H9 (cell line): ENCODE data around the gene COL5A2. TPM values are rescaled to one million over a fixed set of nuclear protein-coding genes. Genes with fewer than 3 reads are reported as not detected.

Experiments
- DNase-seq: peaks from one replicate; pipeline ENCODE4 v3.0.0-alpha.2; 2017
- H2AFZ ChIP-seq: one replicate; pipeline ENCODE4 v1.6.1; 2013; ENCODE audit warnings: mild to moderate bottlenecking, low read length, control low read depth, moderate library complexity
- H2AK5ac ChIP-seq: 2 replicates; pipeline ENCODE4 v1.6.1; 2013; ENCODE audit warnings: low read length, control low read depth, mixed read lengths; ENCODE audit not compliant: insufficient read length
- H2BK120ac ChIP-seq: one replicate; pipeline ENCODE4 v1.6.1; 2013; ENCODE audit warnings: low read depth, mild to moderate bottlenecking, low read length, control low read depth, inconsistent platforms; ENCODE audit not compliant: poor library complexity, severe bottlenecking
- H2BK12ac ChIP-seq: 2 replicates; pipeline ENCODE4 v1.6.1; 2013; ENCODE audit warnings: low read length, control low read depth, mixed read lengths, low read depth; ENCODE audit not compliant: insufficient read length
- H2BK15ac ChIP-seq: 2 replicates; pipeline ENCODE4 v1.6.1; 2013; ENCODE audit warnings: low read depth, low read length, control low read depth
- H2BK20ac ChIP-seq: one replicate; pipeline ENCODE4 v1.6.1; 2013; ENCODE audit warnings: low read depth, mild to moderate bottlenecking, low read length, control low read depth, inconsistent platforms; ENCODE audit not compliant: poor library complexity, severe bottlenecking
- H2BK5ac ChIP-seq: 2 replicates; pipeline ENCODE4 v1.6.1; 2013; ENCODE audit warnings: low read length, control low read depth, mixed read lengths; ENCODE audit not compliant: insufficient read length
- H3K14ac ChIP-seq: 2 replicates; pipeline ENCODE4 v1.6.1; 2013; ENCODE audit warnings: low read length, control low read depth; ENCODE audit not compliant: insufficient read depth
- H3K18ac ChIP-seq: 2 replicates; pipeline ENCODE4 v1.6.1; 2013; ENCODE audit warnings: low read depth, mild to moderate bottlenecking, mixed read lengths, low read length, control low read depth; ENCODE audit not compliant: insufficient read length
- H3K23ac ChIP-seq: 2 replicates; pipeline ENCODE4 v1.6.1; 2013; ENCODE audit warnings: low read length, control low read depth, mixed read lengths, low read depth; ENCODE audit not compliant: insufficient read length
- H3K23me2 ChIP-seq: 2 replicates; pipeline ENCODE4 v1.6.1; 2013; ENCODE audit warnings: low read depth, mild to moderate bottlenecking, mixed read lengths, low read length, control low read depth; ENCODE audit not compliant: insufficient read length, poor library complexity, severe bottlenecking
- H3K27ac ChIP-seq: 2 replicates; pipeline ENCODE4 v1.5.1; 2013; ENCODE audit warnings: low read length, control low read depth, mixed read lengths, low read depth; ENCODE audit not compliant: insufficient read length
- H3K27me3 ChIP-seq: 2 replicates; pipeline ENCODE4 v1.6.1; 2013; ENCODE audit warnings: low read length, control low read depth, inconsistent platforms; ENCODE audit not compliant: insufficient read depth
- H3K4ac ChIP-seq: 2 replicates; pipeline ENCODE4 v1.6.1; 2013; ENCODE audit warnings: low read depth, mild to moderate bottlenecking, control low read depth, inconsistent platforms, low read length, moderate library complexity
- H3K4me1 ChIP-seq: 2 replicates; pipeline ENCODE4 v1.6.1; 2013; ENCODE audit warnings: low read length, control low read depth, inconsistent platforms; ENCODE audit not compliant: insufficient read depth
- H3K4me2 ChIP-seq: 2 replicates; pipeline ENCODE4 v1.6.1; 2013; ENCODE audit warnings: low read length, control low read depth, mixed read lengths; ENCODE audit not compliant: insufficient read length, insufficient read depth
- H3K56ac ChIP-seq: 2 replicates; pipeline ENCODE4 v1.6.1; 2013; ENCODE audit warnings: low read depth, mild to moderate bottlenecking, mixed read lengths, low read length, control low read depth; ENCODE audit not compliant: insufficient read length
- H3K79me1 ChIP-seq: 2 replicates; pipeline ENCODE4 v1.6.1; 2013; ENCODE audit warnings: low read depth, mild to moderate bottlenecking, moderate library complexity, low read length, control low read depth, inconsistent platforms; ENCODE audit not compliant: insufficient read depth, poor library complexity, severe bottlenecking
- H3K79me2 ChIP-seq: 2 replicates; pipeline ENCODE4 v1.6.1; 2013; ENCODE audit warnings: low read length, control low read depth, inconsistent platforms; ENCODE audit not compliant: insufficient read depth
- H3K9ac ChIP-seq: 2 replicates; pipeline ENCODE4 v1.6.1; 2013; ENCODE audit warnings: low read length, control low read depth, mixed read lengths; ENCODE audit not compliant: insufficient read length; ENCODE audit errors: extremely low read depth
- H3K9me3 ChIP-seq: one replicate; pipeline ENCODE4 v1.6.1; 2013; ENCODE audit warnings: low read depth, low read length, inconsistent platforms; ENCODE audit not compliant: control insufficient read depth
- H3T11ph ChIP-seq: one replicate; pipeline ENCODE4 v1.6.1; 2013; ENCODE audit warnings: mild to moderate bottlenecking, low read length, control low read depth, inconsistent platforms
- H4K20me1 ChIP-seq: one replicate; pipeline ENCODE4 v1.6.1; 2013; ENCODE audit not compliant: control insufficient read depth, insufficient read length, insufficient read depth
- H4K5ac ChIP-seq: 2 replicates; pipeline ENCODE4 v1.6.1; 2013; ENCODE audit warnings: low read depth, mild to moderate bottlenecking, mixed read lengths, low read length, control low read depth; ENCODE audit not compliant: insufficient read length
- H4K8ac ChIP-seq: replicated peaks from 2 replicates; pipeline ENCODE4 v1.6.1; 2013; ENCODE audit warnings: low read length, control low read depth, mixed read lengths, low read depth; ENCODE audit not compliant: insufficient read length
- H4K91ac ChIP-seq: 2 replicates; pipeline ENCODE4 v1.6.1; 2013; ENCODE audit warnings: low read depth, mild to moderate bottlenecking, moderate library complexity, mixed read lengths, low read length, control low read depth; ENCODE audit not compliant: insufficient read length
- H3K27ac Mint-ChIP-seq, 3 experiments: 2 replicates in 2 of 3; 3 replicates in 1 of 3; pipeline ENCODE4 v1.8.0; 2020 to 2021; ENCODE audit warnings: mixed read lengths in 3 of 3, mild to moderate bottlenecking in 1 of 3, moderate library complexity in 1 of 3
- H3K27me3 Mint-ChIP-seq: 2 replicates; pipeline ENCODE4 v1.8.0; 2021; ENCODE audit warnings: low read depth, mild to moderate bottlenecking, moderate library complexity, mixed read lengths
- H3K36me3 Mint-ChIP-seq, 3 experiments: 2 replicates in 2 of 3; 3 replicates in 1 of 3; pipeline ENCODE4 v1.8.0; 2020 to 2021; ENCODE audit warnings: low read depth in 3 of 3, mixed read lengths in 3 of 3; ENCODE audit not compliant: insufficient read depth in 1 of 3
- H3K4me1 Mint-ChIP-seq, 2 experiments: 2 replicates each; pipeline ENCODE4 v1.8.0; 2020; ENCODE audit warnings: mixed read lengths in 2 of 2
- H3K4me3 Mint-ChIP-seq, 2 experiments: 2 replicates in 1 of 2; 3 replicates in 1 of 2; pipeline ENCODE4 v1.8.0; 2020 to 2021; ENCODE audit warnings: mild to moderate bottlenecking in 2 of 2, mixed read lengths in 2 of 2, moderate library complexity in 1 of 2
- H3K9me3 Mint-ChIP-seq, 2 experiments: 2 replicates in 1 of 2; 3 replicates in 1 of 2; pipeline ENCODE4 v1.8.0; 2020; ENCODE audit warnings: mild to moderate bottlenecking in 2 of 2, mixed read lengths in 2 of 2, moderate library complexity in 1 of 2
- CTCF ChIP-seq: fragments of 200-600 bp; sonication (generic); conservative IDR thresholded peaks from 3 replicates; pipeline ENCODE4 v1.8.0; 2021; ENCODE audit warnings: antibody characterized with exemption, mild to moderate bottlenecking
- WGBS: extraction: QIAGEN DNeasy Blood & Tissue Kit; methylation state at CpG from one replicate; pipeline ENCODE4 v1.1.7; 2013; ENCODE audit warnings: missing lambda C conversion rate, low lambda C conversion rate, mixed read lengths; ENCODE audit not compliant: insufficient read length; ENCODE audit errors: extremely low coverage; 5-methylcytosine and 5-hydroxymethylcytosine counted together
- total RNA-seq: library from RNA; stranded (reverse); gene quantifications from 2 replicates; pipeline ENCODE4 v1.2.1, GENCODE V29; 2021

Gene COL5A2
- total RNA-seq, 1 experiment from 2014 or later = 10.5 TPM

DNA sequence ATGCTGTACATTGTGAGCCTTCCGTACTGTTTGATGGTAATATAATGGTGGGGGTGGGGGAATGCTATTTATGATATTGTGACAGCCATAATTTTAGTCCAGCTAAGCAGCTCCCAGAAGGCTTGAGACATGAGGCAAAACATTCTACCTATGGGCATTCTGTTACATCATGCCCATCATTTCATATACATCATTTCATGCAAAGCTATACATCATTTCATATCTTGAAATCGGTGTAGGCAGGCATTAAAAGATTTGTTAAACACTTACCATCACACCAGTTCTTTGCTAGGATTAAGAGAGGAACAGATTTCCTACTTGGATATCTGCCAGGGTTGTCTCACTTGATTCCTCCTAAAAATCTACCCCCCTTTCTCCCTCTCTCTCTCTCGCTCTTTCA is 84.5 kb downstream of the COL5A2 start:
- no peak overlapping the region for H2BK15ac ChIP-seq
- H4K20me1 ChIP-seq = no peaks in the 10 kb centered on the region
- H3K27ac Mint-ChIP-seq = no peak overlapping the region; a peak in 1 of 7 replicates
- H3K4ac ChIP-seq = no peak overlapping the region
- no peak overlapping the region for H3T11ph ChIP-seq
- no peak overlapping the region for H3K14ac ChIP-seq
- H3K23ac ChIP-seq = no peak overlapping the region
- no peak overlapping the region for H2AFZ ChIP-seq
- DNase-seq = no peak
- no peak overlapping the region for H4K5ac ChIP-seq
- H3K36me3 Mint-ChIP-seq = no peaks in the 10 kb centered on the region
- H2BK120ac ChIP-seq = no peak overlapping the region
- no peak overlapping the region for H3K9ac ChIP-seq
- no peaks in the 10 kb centered on the region for H3K27me3 Mint-ChIP-seq
- no peaks in the 10 kb centered on the region for H3K23me2 ChIP-seq
- H3K4me3 Mint-ChIP-seq = no peak overlapping the region
- H3K9me3 ChIP-seq = no peaks in the 10 kb centered on the region
- H3K27ac ChIP-seq = no peak overlapping the region
- no peak overlapping the region for H3K18ac ChIP-seq
- H3K4me2 ChIP-seq = no peak overlapping the region
- H2BK5ac ChIP-seq = no peak overlapping the region
- H3K27me3 ChIP-seq = no peaks in the 10 kb centered on the region
- no peak overlapping the region for H3K56ac ChIP-seq
- H4K91ac ChIP-seq = no peak overlapping the region
- no peak overlapping the region for H2AK5ac ChIP-seq
- H3K9me3 Mint-ChIP-seq = no peaks in the 10 kb centered on the region
- no peak overlapping the region for H4K8ac ChIP-seq
- H3K4me1 ChIP-seq = no peaks in the 10 kb centered on the region
- no peaks in the 10 kb centered on the region for H3K79me2 ChIP-seq
- 100% methylated on average over 1 of the region's 3 CpGs for WGBS
- TF ChIP-seq CTCF = no peak
- no peaks in the 10 kb centered on the region for H3K4me1 Mint-ChIP-seq
- H2BK20ac ChIP-seq = no peak overlapping the region
- H2BK12ac ChIP-seq = no peak overlapping the region
- no peaks in the 10 kb centered on the region for H3K79me1 ChIP-seq
